Measurements from ENCODE around the gene XPOT. TPM values are rescaled to one million over a fixed set of nuclear protein-coding genes. Genes with fewer than 3 reads are reported as not detected.

XPOT gene
- total and polyA plus RNA-seq, 9 donors: 24.1 to 48.6 (median 37.7) TPM

- peaks cover 2% of the 10 kb centered on the region for H3K4me1 ChIP-seq (ENCODE audit: control insufficient read depth, insufficient read depth, low read length)
- no peak for DNase-seq
- H3K36me3 ChIP-seq (ENCODE audit: control insufficient read depth, insufficient read depth, low read length): peaks cover 18% of the 10 kb centered on the region
These were observed 55.3 kb downstream of the XPOT start for GRCh38 chr12:64459394-64459891.

DNA sequence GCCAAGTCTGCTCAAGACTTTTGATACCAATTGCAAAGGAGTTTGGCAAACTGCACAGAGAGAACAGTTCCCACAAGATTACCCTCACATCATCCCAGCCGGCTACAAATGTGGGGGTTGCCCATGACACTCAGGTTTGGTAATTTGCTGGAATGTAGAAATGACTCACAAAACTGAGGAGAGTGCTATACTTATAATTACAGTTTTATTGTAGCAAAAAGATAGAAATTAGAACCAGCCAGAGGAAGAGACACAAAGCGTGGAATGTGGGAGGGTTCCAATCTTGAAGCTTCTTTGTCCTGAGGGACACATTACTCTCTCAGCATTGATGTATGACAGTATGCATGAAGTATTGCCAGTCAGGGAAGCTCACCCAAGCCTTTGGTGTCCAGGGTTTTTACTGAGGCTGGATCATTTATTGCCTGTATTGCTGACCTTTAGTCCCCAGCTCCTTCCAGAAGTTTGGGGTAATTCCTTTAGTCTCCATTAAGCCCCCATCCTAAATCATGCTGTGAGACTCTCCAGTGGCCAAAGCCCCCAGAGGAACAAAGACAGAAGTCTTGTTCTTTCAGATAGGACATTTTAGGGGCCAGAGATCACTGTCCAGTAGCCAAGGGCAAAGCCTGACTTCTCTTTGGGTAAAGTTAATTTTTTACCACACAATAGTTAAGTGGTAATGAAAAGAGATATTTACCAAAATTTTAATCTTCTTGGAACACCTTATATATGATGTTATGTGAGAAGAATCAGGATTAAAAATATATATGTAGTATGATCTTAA is 57.6 kb downstream of the XPOT start:
- DNase-seq: no peak
- Histone ChIP-seq H3K27ac (ENCODE audit: low read length) (no peak overlapping the region), H3K4me1 (ENCODE audit: control insufficient read depth, insufficient read depth, low read length) (peaks cover 2% of the 10 kb centered on the region), H3K4me3 (ENCODE audit: low read length) (no peak overlapping the region), H3K27me3 (ENCODE audit: control insufficient read depth, insufficient read depth, low read length) (no peaks in the 10 kb centered on the region), H3K36me3 (ENCODE audit: control insufficient read depth, insufficient read depth, low read length) (peaks cover 18% of the 10 kb centered on the region), H3K9me3 (replicated peaks; ENCODE audit: control insufficient read depth, low read depth, low read length) (no peaks in the 10 kb centered on the region)
- no CpG with 5 or more reads among the region's 2 CpGs for WGBS (ENCODE audit: insufficient coverage)

More at GRCh38 chr12:64459394-64459891, 55.3 kb downstream of the XPOT start:
- no CpG with 5 or more reads among the region's 3 CpGs for WGBS (ENCODE audit: insufficient coverage)
- Histone ChIP-seq H3K27me3 (ENCODE audit: control insufficient read depth, insufficient read depth, low read length) (no peaks in the 10 kb centered on the region), H3K4me3 (ENCODE audit: low read length) (no peak overlapping the region), H3K27ac (ENCODE audit: low read length) (peak overlapping the region; percentile 47), H3K9me3 (replicated peaks; ENCODE audit: control insufficient read depth, low read depth, low read length) (no peaks in the 10 kb centered on the region)

GRCh38 chr12:64466178-64466577 is 62.0 kb downstream of the XPOT start:
- no peaks in the 10 kb centered on the region for H3K9me3 ChIP-seq (replicated peaks; ENCODE audit: control insufficient read depth, low read depth, low read length)
- H3K27me3 ChIP-seq (ENCODE audit: control insufficient read depth, insufficient read depth, low read length): no peaks in the 10 kb centered on the region
- peaks cover 24% of the 10 kb centered on the region for H3K36me3 ChIP-seq (ENCODE audit: control insufficient read depth, insufficient read depth, low read length)
- H3K4me1 ChIP-seq (ENCODE audit: control insufficient read depth, insufficient read depth, low read length): peaks cover 10% of the 10 kb centered on the region
- no peak overlapping the region for H3K4me3 ChIP-seq (ENCODE audit: low read length)
- no peak for DNase-seq
- no peak overlapping the region for H3K27ac ChIP-seq (ENCODE audit: low read length)

DNA sequence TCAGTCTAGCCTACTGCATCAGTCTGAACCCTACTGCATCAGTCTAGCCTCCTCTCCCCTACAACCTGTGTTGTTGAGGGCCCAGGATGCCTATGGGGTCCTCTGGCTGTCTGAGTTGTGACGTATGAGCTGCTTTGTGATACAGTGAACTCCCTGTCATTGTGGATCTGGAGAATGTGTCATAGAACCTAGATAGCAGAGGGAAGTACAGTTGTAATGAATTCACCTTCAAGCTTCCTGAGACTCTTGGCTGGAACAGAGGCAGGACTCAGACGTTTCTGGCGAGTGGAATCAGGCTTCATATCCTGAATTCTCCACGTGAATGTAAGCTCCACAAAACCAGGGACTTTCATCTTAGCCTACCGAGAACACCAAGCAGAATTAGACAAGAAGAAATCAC is 64.8 kb downstream of the XPOT start:
- no peak for DNase-seq
- WGBS (ENCODE audit: insufficient coverage): 67% methylated on average over 3 of the region's 5 CpGs
- Histone ChIP-seq H3K27me3 (ENCODE audit: control insufficient read depth, insufficient read depth, low read length) (no peaks in the 10 kb centered on the region), H3K36me3 (ENCODE audit: control insufficient read depth, insufficient read depth, low read length) (peaks cover 21% of the 10 kb centered on the region), H3K4me3 (ENCODE audit: low read length) (no peak overlapping the region), H3K4me1 (ENCODE audit: control insufficient read depth, insufficient read depth, low read length) (peaks cover 10% of the 10 kb centered on the region), H3K9me3 (replicated peaks; ENCODE audit: control insufficient read depth, low read depth, low read length) (no peaks in the 10 kb centered on the region), H3K27ac (ENCODE audit: low read length) (peak overlapping the region; percentile 55)

DNA sequence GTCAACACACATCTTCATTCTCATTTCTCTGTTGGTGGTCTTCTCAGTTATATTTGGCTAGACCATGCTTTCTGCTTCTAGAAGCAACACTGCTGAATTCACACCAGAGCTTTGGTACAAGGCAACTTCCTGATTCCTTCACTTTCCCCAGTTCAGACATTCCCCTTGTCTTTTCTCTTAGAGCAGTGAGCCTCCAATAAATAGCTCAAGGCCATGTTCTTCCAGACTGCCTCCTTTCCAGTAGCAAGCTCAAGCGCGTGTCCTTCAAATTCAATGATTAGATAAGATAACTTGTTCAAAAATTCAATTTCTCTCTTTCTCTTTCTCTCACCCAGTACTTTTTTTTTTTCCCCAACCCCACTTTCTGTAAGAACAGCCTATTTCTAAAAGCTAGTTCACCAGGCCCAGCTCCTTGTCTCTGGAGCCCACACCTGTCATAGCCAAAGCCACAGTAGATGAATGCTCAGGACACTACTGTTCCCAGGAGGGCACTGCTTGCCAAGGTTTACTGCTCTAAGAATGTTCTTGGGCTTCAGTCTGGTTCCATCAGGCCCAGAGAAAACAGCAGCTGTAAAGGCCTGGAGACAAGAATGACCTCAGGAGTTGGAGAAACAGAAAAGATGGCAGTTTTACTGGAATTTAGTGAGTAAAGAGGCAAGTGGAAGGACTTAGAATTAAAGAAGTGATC is 65.4 kb downstream of the XPOT start:
- H3K4me3 ChIP-seq (ENCODE audit: low read length): no peak overlapping the region
- DNase-seq: peak; percentile 47
- H3K36me3 ChIP-seq (ENCODE audit: control insufficient read depth, insufficient read depth, low read length): peaks cover 21% of the 10 kb centered on the region
- peaks cover 10% of the 10 kb centered on the region for H3K4me1 ChIP-seq (ENCODE audit: control insufficient read depth, insufficient read depth, low read length)
- H3K27me3 ChIP-seq (ENCODE audit: control insufficient read depth, insufficient read depth, low read length): no peaks in the 10 kb centered on the region
- peak overlapping the region; percentile 55 for H3K27ac ChIP-seq (ENCODE audit: low read length)
- WGBS (ENCODE audit: insufficient coverage): 100% methylated on average over 2 of the region's 2 CpGs
- H3K9me3 ChIP-seq (replicated peaks; ENCODE audit: control insufficient read depth, low read depth, low read length): no peaks in the 10 kb centered on the region

- H3K4me3 ChIP-seq (ENCODE audit: low read length): no peak overlapping the region
- peaks cover 10% of the 10 kb centered on the region for H3K4me1 ChIP-seq (ENCODE audit: control insufficient read depth, insufficient read depth, low read length)
- H3K27me3 ChIP-seq (ENCODE audit: control insufficient read depth, insufficient read depth, low read length): no peaks in the 10 kb centered on the region
- peaks cover 2% of the 10 kb centered on the region for H3K9me3 ChIP-seq (replicated peaks; ENCODE audit: control insufficient read depth, low read depth, low read length)
- peak; percentile 22 for DNase-seq
- WGBS (ENCODE audit: insufficient coverage): 100% methylated on average over 1 of the region's 2 CpGs
- H3K27ac ChIP-seq (ENCODE audit: low read length): peak overlapping the region; percentile 23
- H3K36me3 ChIP-seq (ENCODE audit: control insufficient read depth, insufficient read depth, low read length): peaks cover 24% of the 10 kb centered on the region
These were observed 66.3 kb downstream of the XPOT start for GRCh38 chr12:64470495-64470894.

- no peak overlapping the region for H3K27ac ChIP-seq (ENCODE audit: low read length)
- H3K9me3 ChIP-seq (replicated peaks; ENCODE audit: control insufficient read depth, low read depth, low read length): peaks cover 10% of the 10 kb centered on the region
- no peak for DNase-seq
- peaks cover 10% of the 10 kb centered on the region for H3K4me1 ChIP-seq (ENCODE audit: control insufficient read depth, insufficient read depth, low read length)
- H3K27me3 ChIP-seq (ENCODE audit: control insufficient read depth, insufficient read depth, low read length): no peaks in the 10 kb centered on the region
- no peak overlapping the region for H3K4me3 ChIP-seq (ENCODE audit: low read length)
- no CpG with 5 or more reads among the region's 2 CpGs for WGBS (ENCODE audit: insufficient coverage)
- peaks cover 28% of the 10 kb centered on the region for H3K36me3 ChIP-seq (ENCODE audit: control insufficient read depth, insufficient read depth, low read length)
These were observed 69.0 kb downstream of the XPOT start for GRCh38 chr12:64473176-64473575.

DNA sequence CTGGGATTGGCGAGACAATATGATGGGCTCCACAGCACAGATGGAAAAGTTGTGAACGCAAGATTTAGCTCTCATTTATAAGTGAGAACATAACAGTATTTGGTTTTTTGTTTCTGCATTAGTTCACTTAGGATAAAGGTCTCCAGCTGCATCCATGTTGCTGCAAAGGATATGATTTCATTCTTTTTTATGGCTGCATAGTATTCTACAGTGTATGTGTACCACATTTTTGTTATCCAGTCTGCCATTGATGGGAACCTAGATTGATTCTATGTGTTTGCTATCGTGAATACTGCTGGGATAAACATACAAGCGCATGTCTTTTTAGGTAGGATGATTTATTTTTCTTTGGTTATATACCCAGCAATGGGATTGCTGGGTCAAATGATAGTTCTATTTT is 71.3 kb downstream of the XPOT start:
- Histone ChIP-seq H3K36me3 (ENCODE audit: control insufficient read depth, insufficient read depth, low read length) (peaks cover 14% of the 10 kb centered on the region), H3K4me1 (ENCODE audit: control insufficient read depth, insufficient read depth, low read length) (no peaks in the 10 kb centered on the region), H3K27ac (ENCODE audit: low read length) (no peak overlapping the region), H3K4me3 (ENCODE audit: low read length) (no peak overlapping the region), H3K27me3 (ENCODE audit: control insufficient read depth, insufficient read depth, low read length) (no peaks in the 10 kb centered on the region), H3K9me3 (replicated peaks; ENCODE audit: control insufficient read depth, low read depth, low read length) (peaks cover 10% of the 10 kb centered on the region)
- WGBS (ENCODE audit: insufficient coverage): 100% methylated on average over 1 of the region's 4 CpGs
- DNase-seq: no peak

DNA sequence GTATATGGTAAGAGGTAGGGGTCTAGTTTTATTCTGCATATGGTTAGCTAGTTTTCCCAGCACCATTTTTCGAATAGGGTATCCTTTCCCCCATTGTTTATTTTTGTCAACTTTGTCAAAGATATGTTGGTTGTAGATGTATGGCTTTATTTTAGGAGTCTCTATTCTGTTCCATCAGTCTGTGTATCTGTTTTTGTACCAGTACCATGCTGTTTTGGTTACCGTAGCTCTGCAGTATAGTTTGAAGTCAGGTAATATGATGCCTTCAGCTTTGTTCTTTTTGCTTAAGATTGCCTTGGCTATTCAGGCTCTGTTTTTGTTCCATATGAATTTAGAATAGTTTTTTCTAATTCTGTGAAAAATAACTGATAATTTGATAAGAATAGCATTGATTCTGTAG is 72.7 kb downstream of the XPOT start:
- H3K36me3 ChIP-seq (ENCODE audit: control insufficient read depth, insufficient read depth, low read length): peaks cover 10% of the 10 kb centered on the region
- H3K4me3 ChIP-seq (ENCODE audit: low read length): no peak overlapping the region
- WGBS (ENCODE audit: insufficient coverage): no CpG with 5 or more reads among the region's 2 CpGs

GRCh38 chr12:64478661-64479060 is 74.5 kb downstream of the XPOT start:
- no peaks in the 10 kb centered on the region for H3K4me1 ChIP-seq (ENCODE audit: control insufficient read depth, insufficient read depth, low read length)
- no peak overlapping the region for H3K27ac ChIP-seq (ENCODE audit: low read length)
- no peak for DNase-seq
- H3K4me3 ChIP-seq (ENCODE audit: low read length): no peak overlapping the region
- H3K9me3 ChIP-seq (replicated peaks; ENCODE audit: control insufficient read depth, low read depth, low read length): peaks cover 10% of the 10 kb centered on the region
- H3K36me3 ChIP-seq (ENCODE audit: control insufficient read depth, insufficient read depth, low read length): peaks cover 13% of the 10 kb centered on the region
- no peaks in the 10 kb centered on the region for H3K27me3 ChIP-seq (ENCODE audit: control insufficient read depth, insufficient read depth, low read length)

More for the DNA sequence above, 72.7 kb downstream of the XPOT start:
- Histone ChIP-seq H3K9me3 (replicated peaks; ENCODE audit: control insufficient read depth, low read depth, low read length) (peaks cover 10% of the 10 kb centered on the region), H3K27me3 (ENCODE audit: control insufficient read depth, insufficient read depth, low read length) (no peaks in the 10 kb centered on the region), H3K27ac (ENCODE audit: low read length) (no peak overlapping the region), H3K4me1 (ENCODE audit: control insufficient read depth, insufficient read depth, low read length) (no peaks in the 10 kb centered on the region)
- DNase-seq: no peak

All from muscle of leg (tissue), 11 donors.